ENCODE measurements around the gene RHEB.

Gene RHEB

GRCh38 chr7:151501676-151502075 is 18.0 kb downstream of the RHEB start:
- DNase-seq: no peak

DNA sequence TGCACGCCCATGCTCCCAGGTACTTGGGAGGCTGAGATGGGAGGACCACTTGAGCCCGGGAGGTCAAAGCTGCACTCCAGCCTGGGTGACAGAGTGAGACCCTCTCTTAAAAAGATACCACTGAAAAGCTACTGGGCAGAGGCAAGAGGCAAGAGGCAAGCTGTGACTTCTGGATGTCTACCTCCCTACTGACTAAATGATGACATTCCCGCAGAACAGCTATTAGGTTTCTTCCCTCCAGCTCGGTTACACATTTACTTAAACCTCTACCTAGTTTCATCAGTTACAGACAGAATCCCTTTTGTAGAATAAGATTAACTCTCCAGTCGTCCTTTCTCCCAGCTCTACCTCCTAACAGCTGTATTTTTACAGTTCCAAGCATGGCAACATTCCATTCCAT is 21.2 kb downstream of the RHEB start:
- no peak for DNase-seq

- DNase-seq: no peak
Measured at GRCh38 chr7:151497306-151497871, 22.3 kb downstream of the RHEB start.

- no peak for DNase-seq
Measured at GRCh38 chr7:151495360-151495759, 24.3 kb downstream of the RHEB start.

GRCh38 chr7:151494298-151495284 is 25.1 kb downstream of the RHEB start:
- DNase-seq: no peak

- no peak for DNase-seq
Measured at GRCh38 chr7:151493083-151493482, 26.6 kb downstream of the RHEB start.

DNA sequence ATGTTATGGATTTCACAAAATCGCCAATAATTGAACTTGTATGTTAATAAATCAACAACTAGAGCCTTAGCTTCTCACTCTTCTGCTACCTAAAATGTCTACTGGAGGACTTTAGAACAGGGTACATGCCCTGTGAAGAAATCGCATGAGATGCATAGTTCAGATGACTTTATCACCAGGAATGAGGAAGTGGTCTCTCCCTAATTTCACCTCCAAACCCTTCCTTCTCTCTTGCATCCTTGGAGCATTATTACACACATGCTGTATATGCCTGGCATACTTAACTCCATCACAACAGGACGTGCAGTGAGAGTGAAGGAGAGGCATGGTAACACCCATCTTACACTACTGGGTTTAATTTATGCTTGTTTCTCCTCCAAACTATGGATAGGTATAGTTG is 27.8 kb downstream of the RHEB start:
- DNase-seq: no peak

DNA sequence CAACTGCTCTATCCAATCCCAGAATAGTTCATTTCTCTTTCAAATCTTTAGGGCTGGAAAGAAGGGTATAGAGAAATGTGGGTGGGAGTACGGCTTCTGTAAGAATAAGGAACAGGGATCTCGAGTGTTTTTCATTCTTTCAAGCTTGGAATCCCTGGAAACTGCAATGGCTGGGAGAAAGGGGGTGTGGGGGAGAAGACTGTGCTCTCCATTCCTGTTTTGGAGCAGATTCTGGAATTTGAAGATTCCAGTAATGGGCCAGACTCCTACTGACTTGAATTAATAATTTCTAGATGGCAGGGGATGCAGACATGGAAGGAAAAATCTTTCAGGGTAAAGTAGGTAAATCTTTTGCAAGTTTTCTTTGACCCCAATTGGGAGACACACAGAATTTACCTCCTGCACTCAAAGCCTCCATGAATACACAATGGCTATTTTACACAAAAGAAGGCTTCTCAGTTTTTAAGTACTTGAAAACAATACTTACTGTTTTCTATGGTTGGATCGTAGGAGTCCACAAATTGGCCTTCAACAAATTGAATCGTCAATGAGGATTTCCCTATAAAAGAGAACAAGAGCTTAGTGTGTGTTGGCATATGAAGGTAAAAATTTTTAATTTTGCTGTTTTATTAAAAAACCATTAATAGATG is 29.1 kb downstream of the RHEB start:
- DNase-seq: no peak

DNA sequence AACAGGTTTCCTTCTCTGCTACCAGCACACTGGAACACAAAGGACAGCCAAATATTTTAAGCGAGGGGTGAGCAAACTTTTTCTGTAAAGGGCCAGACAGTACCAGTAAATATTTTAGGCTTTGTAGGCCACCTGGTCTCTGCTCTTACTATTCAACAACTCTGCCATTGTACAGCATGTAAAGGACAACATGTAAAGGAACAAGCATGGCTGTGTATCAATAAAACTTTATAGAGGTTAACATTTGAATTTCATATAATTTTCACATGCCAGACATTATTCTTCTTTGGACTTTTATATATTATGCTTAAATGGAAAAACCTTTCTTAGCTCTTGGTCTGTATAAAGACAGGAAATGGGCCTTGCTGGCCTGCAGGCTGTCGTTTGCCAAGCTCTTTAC is 30.2 kb downstream of the RHEB start:
- DNase-seq: no peak

DNA sequence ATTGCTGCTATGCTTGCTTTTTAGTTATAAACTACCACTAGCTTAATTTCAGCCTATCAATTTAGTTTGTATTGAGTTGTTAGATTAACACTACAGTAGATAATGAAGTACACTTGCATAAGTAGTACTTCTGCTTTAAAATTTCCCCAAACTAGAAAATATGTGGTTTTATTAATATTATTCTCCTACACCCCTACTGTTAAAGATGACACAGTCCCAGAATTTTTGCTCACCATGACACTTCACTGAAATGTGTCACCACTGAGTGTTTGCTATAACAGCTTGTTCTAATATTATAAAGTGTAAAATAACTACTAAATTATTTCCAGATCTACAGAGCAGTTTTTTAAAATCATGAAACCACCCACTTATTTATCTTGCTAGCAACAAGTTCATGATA is 31.6 kb downstream of the RHEB start:
- DNase-seq: no peak

GRCh38 chr7:151487228-151487627 is 32.5 kb downstream of the RHEB start:
- DNase-seq: no peak

DNA sequence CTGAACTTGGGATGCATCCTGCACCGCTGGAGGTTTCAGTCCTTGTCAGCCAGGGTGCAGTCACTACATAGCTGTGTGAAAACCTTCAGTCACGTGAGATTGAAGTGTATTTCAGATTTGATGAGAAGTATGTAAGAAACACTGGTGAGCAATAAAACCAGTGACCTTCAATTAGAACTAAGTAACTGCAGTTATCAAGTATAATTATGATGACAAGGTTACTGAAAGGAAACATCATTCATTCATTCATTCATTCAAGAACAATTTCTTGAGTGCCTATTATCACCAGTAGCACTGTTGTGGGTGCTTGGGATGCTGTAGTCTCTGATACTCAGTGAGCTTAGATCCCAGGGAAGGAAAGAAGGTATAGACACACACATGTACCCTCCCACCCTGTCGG is 33.6 kb downstream of the RHEB start:
- DNase-seq: no peak

- no peak for DNase-seq
Measured at GRCh38 chr7:151484971-151485707, 34.6 kb downstream of the RHEB start.

DNA sequence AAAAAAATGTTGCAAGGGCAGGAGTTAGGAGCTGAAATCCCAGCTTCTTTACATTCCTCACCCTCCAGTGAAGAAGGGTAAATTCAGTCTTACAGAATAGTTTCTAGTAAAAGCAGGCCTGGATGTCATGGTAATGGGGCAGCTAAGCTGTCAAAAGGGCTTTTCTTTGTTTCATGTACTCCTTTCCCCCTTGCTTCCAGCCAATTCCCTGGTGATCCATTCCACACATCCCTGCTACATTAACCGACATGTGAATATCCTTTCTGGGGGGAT is 36.0 kb downstream of the RHEB start:
- no peak for DNase-seq

DNA sequence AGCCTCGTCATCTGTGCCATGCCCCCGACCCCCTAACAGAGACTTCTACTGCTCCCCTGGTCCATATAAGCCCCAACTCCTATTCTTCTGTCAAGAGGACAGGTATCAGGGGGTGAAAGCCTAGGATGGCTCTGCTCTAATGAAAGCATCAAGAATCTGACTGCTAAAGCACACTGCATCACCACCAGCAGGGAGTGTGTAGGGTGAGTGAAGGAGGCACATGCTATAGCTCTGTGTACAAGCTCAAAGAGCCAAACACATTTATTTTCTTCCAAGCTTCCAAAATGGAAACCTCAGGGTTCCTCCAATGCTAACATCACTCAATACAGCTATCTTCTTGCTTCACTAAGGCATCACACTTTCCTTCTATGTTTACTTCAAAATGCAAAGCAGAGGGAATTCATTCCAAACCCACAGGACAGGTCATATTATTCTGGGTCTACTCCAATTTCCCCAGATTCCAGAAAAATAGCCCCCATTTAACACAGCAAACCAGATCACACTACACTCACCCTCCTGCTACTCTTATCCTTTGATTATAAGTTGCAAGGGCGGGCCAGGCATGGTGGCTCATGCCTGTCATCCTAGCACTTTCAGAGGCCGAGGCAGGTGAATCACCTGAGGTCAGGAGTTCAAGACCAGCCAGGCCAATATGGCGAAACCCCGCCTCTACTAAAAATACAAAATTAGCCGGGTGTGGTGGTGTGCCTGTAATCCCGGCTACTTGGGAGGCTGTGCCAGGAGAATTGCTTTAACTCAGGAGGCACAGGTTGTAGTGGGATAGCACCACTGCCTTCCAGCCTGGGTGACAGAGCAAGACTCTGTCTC is 36.6 kb downstream of the RHEB start:
- DNase-seq: no peak

DNA sequence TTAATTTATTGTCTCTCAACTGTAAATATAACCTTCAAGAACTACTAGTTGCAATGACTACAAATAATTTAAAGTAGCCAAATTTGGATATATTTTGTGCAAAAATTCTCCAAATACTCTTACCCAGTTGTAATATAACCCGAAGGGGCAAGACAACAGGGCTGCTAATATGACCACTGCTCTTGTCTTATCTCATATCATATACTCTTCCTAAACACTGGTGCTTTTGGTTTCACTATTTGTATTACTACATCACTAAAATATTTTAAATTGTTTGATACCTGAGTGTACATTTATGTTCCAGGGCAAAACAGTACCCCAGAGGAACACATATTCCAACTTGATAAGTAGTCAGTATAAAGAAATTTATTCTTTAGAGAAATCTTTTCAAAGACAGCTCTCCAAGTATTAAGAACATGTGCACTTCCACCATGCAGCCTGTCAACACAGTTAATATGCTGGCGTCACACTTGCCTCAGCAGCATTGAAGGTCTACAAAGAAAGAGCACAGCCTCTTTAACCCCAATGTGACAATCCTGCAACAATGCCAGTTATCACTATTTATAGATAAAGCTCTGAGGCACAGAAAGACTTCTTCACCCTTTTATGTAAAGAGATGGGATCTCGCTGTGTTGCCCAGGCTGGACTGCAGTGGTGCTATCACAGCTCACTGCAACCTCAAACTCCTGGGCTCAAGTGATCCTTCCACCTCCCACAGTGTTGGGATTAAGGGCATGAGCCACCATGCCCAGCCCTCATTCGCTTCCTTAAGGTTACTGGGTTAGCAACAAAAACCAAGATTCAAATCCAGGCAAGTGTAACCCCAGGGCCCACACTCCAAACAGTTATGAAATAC is 37.8 kb downstream of the RHEB start:
- DNase-seq: no peak

DNA sequence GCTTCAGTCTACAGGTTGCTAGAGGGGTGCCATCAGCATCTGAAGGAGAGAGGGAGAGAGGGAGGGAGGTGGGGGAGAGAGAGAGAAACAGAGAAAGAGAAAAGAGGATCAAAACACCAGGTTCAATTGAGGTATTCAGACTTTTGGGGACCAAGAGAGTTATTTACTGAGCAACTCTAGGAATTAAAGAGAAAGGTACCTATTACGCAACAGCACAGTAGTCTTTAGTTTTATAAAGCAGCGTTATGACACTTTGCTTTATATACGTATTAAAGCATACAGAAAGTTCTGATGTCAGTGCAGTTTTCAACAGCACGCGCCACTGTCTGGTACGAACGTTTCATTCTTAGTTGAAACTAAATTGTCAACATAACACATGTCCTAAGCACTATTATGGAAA is 41.8 kb downstream of the RHEB start:
- DNase-seq: no peak

DNA sequence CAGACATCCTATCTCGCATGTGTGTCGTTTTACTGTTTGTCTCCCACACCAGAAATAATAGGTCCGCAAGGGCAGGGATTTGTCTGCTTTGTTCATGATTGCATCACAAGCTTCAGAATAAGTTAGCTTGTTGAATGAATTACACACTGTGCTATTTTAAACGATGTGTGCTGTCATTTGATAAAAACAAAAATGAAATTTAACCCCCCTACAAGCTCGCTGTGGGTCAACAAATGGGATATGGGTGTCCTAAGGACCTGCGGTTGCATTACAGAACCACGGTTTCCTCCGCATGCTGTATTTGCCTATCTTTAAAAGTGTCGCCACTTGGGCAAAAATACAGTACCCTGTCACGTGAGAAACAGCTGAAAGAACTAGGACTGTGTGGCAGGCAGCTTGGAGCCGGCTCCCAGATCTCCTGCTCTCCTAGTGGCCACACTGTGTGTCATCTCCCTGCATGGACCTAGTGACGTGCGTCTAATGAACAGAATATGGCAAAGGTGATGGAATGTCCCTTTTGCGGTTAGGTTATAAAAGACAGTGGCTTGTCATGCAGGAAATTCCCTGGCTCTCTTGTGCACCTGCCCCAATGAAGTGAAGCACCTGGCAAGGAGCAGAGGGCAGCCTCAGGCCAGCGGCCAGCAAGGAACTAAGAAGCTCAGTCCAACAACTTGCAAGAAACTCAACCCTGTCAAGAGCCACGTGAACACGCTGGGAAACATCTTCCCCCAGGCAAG is 46.9 kb downstream of the RHEB start:
- no peak for DNase-seq

GRCh38 chr7:151470711-151471110 is 49.0 kb downstream of the RHEB start:
- DNase-seq: no peak

- DNase-seq: no peak
Measured at GRCh38 chr7:151469281-151469680, 50.4 kb downstream of the RHEB start.
